H9 (cell line): ENCODE data around the gene TBC1D7. TPM values are rescaled to one million over a fixed set of nuclear protein-coding genes. Genes with fewer than 3 reads are reported as not detected.

Source experiments
- DNase-seq: peaks from one replicate; pipeline ENCODE4 v3.0.0-alpha.2; 2017
- H2AFZ ChIP-seq: one replicate; pipeline ENCODE4 v1.6.1; 2013; ENCODE audit warnings: mild to moderate bottlenecking, low read length, control low read depth, moderate library complexity
- H2AK5ac ChIP-seq: 2 replicates; pipeline ENCODE4 v1.6.1; 2013; ENCODE audit warnings: low read length, control low read depth, mixed read lengths; ENCODE audit not compliant: insufficient read length
- H2BK120ac ChIP-seq: one replicate; pipeline ENCODE4 v1.6.1; 2013; ENCODE audit warnings: low read depth, mild to moderate bottlenecking, low read length, control low read depth, inconsistent platforms; ENCODE audit not compliant: poor library complexity, severe bottlenecking
- H2BK12ac ChIP-seq: 2 replicates; pipeline ENCODE4 v1.6.1; 2013; ENCODE audit warnings: low read length, control low read depth, mixed read lengths, low read depth; ENCODE audit not compliant: insufficient read length
- H2BK15ac ChIP-seq: 2 replicates; pipeline ENCODE4 v1.6.1; 2013; ENCODE audit warnings: low read depth, low read length, control low read depth
- H2BK20ac ChIP-seq: one replicate; pipeline ENCODE4 v1.6.1; 2013; ENCODE audit warnings: low read depth, mild to moderate bottlenecking, low read length, control low read depth, inconsistent platforms; ENCODE audit not compliant: poor library complexity, severe bottlenecking
- H2BK5ac ChIP-seq: 2 replicates; pipeline ENCODE4 v1.6.1; 2013; ENCODE audit warnings: low read length, control low read depth, mixed read lengths; ENCODE audit not compliant: insufficient read length
- H3K14ac ChIP-seq: 2 replicates; pipeline ENCODE4 v1.6.1; 2013; ENCODE audit warnings: low read length, control low read depth; ENCODE audit not compliant: insufficient read depth
- H3K18ac ChIP-seq: 2 replicates; pipeline ENCODE4 v1.6.1; 2013; ENCODE audit warnings: low read depth, mild to moderate bottlenecking, mixed read lengths, low read length, control low read depth; ENCODE audit not compliant: insufficient read length
- H3K23ac ChIP-seq: 2 replicates; pipeline ENCODE4 v1.6.1; 2013; ENCODE audit warnings: low read length, control low read depth, mixed read lengths, low read depth; ENCODE audit not compliant: insufficient read length
- H3K23me2 ChIP-seq: 2 replicates; pipeline ENCODE4 v1.6.1; 2013; ENCODE audit warnings: low read depth, mild to moderate bottlenecking, mixed read lengths, low read length, control low read depth; ENCODE audit not compliant: insufficient read length, poor library complexity, severe bottlenecking
- H3K27ac ChIP-seq: 2 replicates; pipeline ENCODE4 v1.5.1; 2013; ENCODE audit warnings: low read length, control low read depth, mixed read lengths, low read depth; ENCODE audit not compliant: insufficient read length
- H3K27me3 ChIP-seq: 2 replicates; pipeline ENCODE4 v1.6.1; 2013; ENCODE audit warnings: low read length, control low read depth, inconsistent platforms; ENCODE audit not compliant: insufficient read depth
- H3K4ac ChIP-seq: 2 replicates; pipeline ENCODE4 v1.6.1; 2013; ENCODE audit warnings: low read depth, mild to moderate bottlenecking, control low read depth, inconsistent platforms, low read length, moderate library complexity
- H3K4me1 ChIP-seq: 2 replicates; pipeline ENCODE4 v1.6.1; 2013; ENCODE audit warnings: low read length, control low read depth, inconsistent platforms; ENCODE audit not compliant: insufficient read depth
- H3K4me2 ChIP-seq: 2 replicates; pipeline ENCODE4 v1.6.1; 2013; ENCODE audit warnings: low read length, control low read depth, mixed read lengths; ENCODE audit not compliant: insufficient read length, insufficient read depth
- H3K56ac ChIP-seq: 2 replicates; pipeline ENCODE4 v1.6.1; 2013; ENCODE audit warnings: low read depth, mild to moderate bottlenecking, mixed read lengths, low read length, control low read depth; ENCODE audit not compliant: insufficient read length
- H3K79me1 ChIP-seq: 2 replicates; pipeline ENCODE4 v1.6.1; 2013; ENCODE audit warnings: low read depth, mild to moderate bottlenecking, moderate library complexity, low read length, control low read depth, inconsistent platforms; ENCODE audit not compliant: insufficient read depth, poor library complexity, severe bottlenecking
- H3K79me2 ChIP-seq: 2 replicates; pipeline ENCODE4 v1.6.1; 2013; ENCODE audit warnings: low read length, control low read depth, inconsistent platforms; ENCODE audit not compliant: insufficient read depth
- H3K9ac ChIP-seq: 2 replicates; pipeline ENCODE4 v1.6.1; 2013; ENCODE audit warnings: low read length, control low read depth, mixed read lengths; ENCODE audit not compliant: insufficient read length; ENCODE audit errors: extremely low read depth
- H3K9me3 ChIP-seq: one replicate; pipeline ENCODE4 v1.6.1; 2013; ENCODE audit warnings: low read depth, low read length, inconsistent platforms; ENCODE audit not compliant: control insufficient read depth
- H3T11ph ChIP-seq: one replicate; pipeline ENCODE4 v1.6.1; 2013; ENCODE audit warnings: mild to moderate bottlenecking, low read length, control low read depth, inconsistent platforms
- H4K20me1 ChIP-seq: one replicate; pipeline ENCODE4 v1.6.1; 2013; ENCODE audit not compliant: control insufficient read depth, insufficient read length, insufficient read depth
- H4K5ac ChIP-seq: 2 replicates; pipeline ENCODE4 v1.6.1; 2013; ENCODE audit warnings: low read depth, mild to moderate bottlenecking, mixed read lengths, low read length, control low read depth; ENCODE audit not compliant: insufficient read length
- H4K8ac ChIP-seq: replicated peaks from 2 replicates; pipeline ENCODE4 v1.6.1; 2013; ENCODE audit warnings: low read length, control low read depth, mixed read lengths, low read depth; ENCODE audit not compliant: insufficient read length
- H4K91ac ChIP-seq: 2 replicates; pipeline ENCODE4 v1.6.1; 2013; ENCODE audit warnings: low read depth, mild to moderate bottlenecking, moderate library complexity, mixed read lengths, low read length, control low read depth; ENCODE audit not compliant: insufficient read length
- H3K27ac Mint-ChIP-seq, 3 experiments: 2 replicates in 2 of 3; 3 replicates in 1 of 3; pipeline ENCODE4 v1.8.0; 2020 to 2021; ENCODE audit warnings: mixed read lengths in 3 of 3, mild to moderate bottlenecking in 1 of 3, moderate library complexity in 1 of 3
- H3K27me3 Mint-ChIP-seq: 2 replicates; pipeline ENCODE4 v1.8.0; 2021; ENCODE audit warnings: low read depth, mild to moderate bottlenecking, moderate library complexity, mixed read lengths
- H3K36me3 Mint-ChIP-seq, 3 experiments: 2 replicates in 2 of 3; 3 replicates in 1 of 3; pipeline ENCODE4 v1.8.0; 2020 to 2021; ENCODE audit warnings: low read depth in 3 of 3, mixed read lengths in 3 of 3; ENCODE audit not compliant: insufficient read depth in 1 of 3
- H3K4me1 Mint-ChIP-seq, 2 experiments: 2 replicates each; pipeline ENCODE4 v1.8.0; 2020; ENCODE audit warnings: mixed read lengths in 2 of 2
- H3K4me3 Mint-ChIP-seq, 2 experiments: 2 replicates in 1 of 2; 3 replicates in 1 of 2; pipeline ENCODE4 v1.8.0; 2020 to 2021; ENCODE audit warnings: mild to moderate bottlenecking in 2 of 2, mixed read lengths in 2 of 2, moderate library complexity in 1 of 2
- H3K9me3 Mint-ChIP-seq, 2 experiments: 2 replicates in 1 of 2; 3 replicates in 1 of 2; pipeline ENCODE4 v1.8.0; 2020; ENCODE audit warnings: mild to moderate bottlenecking in 2 of 2, mixed read lengths in 2 of 2, moderate library complexity in 1 of 2
- WGBS: extraction: QIAGEN DNeasy Blood & Tissue Kit; methylation state at CpG from one replicate; pipeline ENCODE4 v1.1.7; 2013; ENCODE audit warnings: missing lambda C conversion rate, low lambda C conversion rate, mixed read lengths; ENCODE audit not compliant: insufficient read length; ENCODE audit errors: extremely low coverage; 5-methylcytosine and 5-hydroxymethylcytosine counted together
- total RNA-seq: library from RNA; stranded (reverse); gene quantifications from 2 replicates; pipeline ENCODE4 v1.2.1, GENCODE V29; 2021
- TF ChIP-seq, protein P1 (sequence below): fragments of 200-600 bp; sonication (generic); conservative IDR thresholded peaks from 3 replicates; pipeline ENCODE4 v1.8.0; 2021; ENCODE audit warnings: antibody characterized with exemption, mild to moderate bottlenecking

TBC1D7 gene
- total RNA-seq, 1 experiment from 2014 or later, result 33.9 TPM

DNA sequence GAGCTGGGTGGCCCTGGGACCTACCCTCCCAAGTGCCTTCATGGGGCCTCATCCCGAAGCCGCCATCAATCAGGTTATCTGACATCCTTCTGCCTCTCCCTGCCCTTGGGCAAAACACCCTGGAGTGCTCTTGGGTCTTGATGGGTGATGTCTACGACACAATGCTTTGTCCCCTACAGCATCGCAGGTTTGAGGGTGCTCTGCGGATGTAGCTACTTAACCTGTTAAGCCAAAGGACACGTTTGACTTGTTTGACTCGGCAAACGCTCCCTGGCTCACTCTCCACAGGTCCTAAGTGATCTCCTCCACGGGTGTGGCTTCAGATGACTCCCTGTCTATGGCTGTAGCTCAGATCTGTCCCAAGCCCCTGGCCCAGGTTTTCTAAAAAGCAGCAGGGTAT is 35.6 kb downstream of the TBC1D7 start:
- H3T11ph ChIP-seq, result no peak overlapping the region
- no peaks in the 10 kb centered on the region for H3K79me1 ChIP-seq
- TF ChIP-seq, protein P1, sequence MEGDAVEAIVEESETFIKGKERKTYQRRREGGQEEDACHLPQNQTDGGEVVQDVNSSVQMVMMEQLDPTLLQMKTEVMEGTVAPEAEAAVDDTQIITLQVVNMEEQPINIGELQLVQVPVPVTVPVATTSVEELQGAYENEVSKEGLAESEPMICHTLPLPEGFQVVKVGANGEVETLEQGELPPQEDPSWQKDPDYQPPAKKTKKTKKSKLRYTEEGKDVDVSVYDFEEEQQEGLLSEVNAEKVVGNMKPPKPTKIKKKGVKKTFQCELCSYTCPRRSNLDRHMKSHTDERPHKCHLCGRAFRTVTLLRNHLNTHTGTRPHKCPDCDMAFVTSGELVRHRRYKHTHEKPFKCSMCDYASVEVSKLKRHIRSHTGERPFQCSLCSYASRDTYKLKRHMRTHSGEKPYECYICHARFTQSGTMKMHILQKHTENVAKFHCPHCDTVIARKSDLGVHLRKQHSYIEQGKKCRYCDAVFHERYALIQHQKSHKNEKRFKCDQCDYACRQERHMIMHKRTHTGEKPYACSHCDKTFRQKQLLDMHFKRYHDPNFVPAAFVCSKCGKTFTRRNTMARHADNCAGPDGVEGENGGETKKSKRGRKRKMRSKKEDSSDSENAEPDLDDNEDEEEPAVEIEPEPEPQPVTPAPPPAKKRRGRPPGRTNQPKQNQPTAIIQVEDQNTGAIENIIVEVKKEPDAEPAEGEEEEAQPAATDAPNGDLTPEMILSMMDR, result no peak
- H4K20me1 ChIP-seq, result no peaks in the 10 kb centered on the region
- WGBS, result no CpG with 5 or more reads among the region's 9 CpGs
- H3K14ac ChIP-seq, result no peak overlapping the region
- H3K36me3 Mint-ChIP-seq, result peaks cover 42 to 72% (median 70%) of the 10 kb centered on the region in 3 experiments; a peak in 6 of 7 replicates
- peaks cover 4 to 12% of the 10 kb centered on the region in 2 experiments; a peak in 3 of 5 replicates for H3K9me3 Mint-ChIP-seq
- no peak overlapping the region for H2BK5ac ChIP-seq
- no peak overlapping the region for H4K91ac ChIP-seq
- H3K27me3 ChIP-seq, result no peaks in the 10 kb centered on the region
- no peak overlapping the region for H4K8ac ChIP-seq
- H3K79me2 ChIP-seq, result no peaks in the 10 kb centered on the region
- H2BK12ac ChIP-seq, result no peak overlapping the region
- no peak overlapping the region for H2AFZ ChIP-seq
- H3K4me2 ChIP-seq, result no peak overlapping the region
- peak overlapping the region in 1 of 3 experiments; percentile 86; a peak in 3 of 7 replicates for H3K27ac Mint-ChIP-seq
- H3K23me2 ChIP-seq, result no peaks in the 10 kb centered on the region
- no peak overlapping the region for H4K5ac ChIP-seq
- peaks cover under 1% of the 10 kb centered on the region for H3K9me3 ChIP-seq
- H3K9ac ChIP-seq, result no peak overlapping the region
- H2AK5ac ChIP-seq, result no peak overlapping the region
- no peaks in the 10 kb centered on the region for H3K27me3 Mint-ChIP-seq
- H3K4me1 Mint-ChIP-seq, result peaks cover 0 to 3% of the 10 kb centered on the region in 2 experiments; a peak in 1 of 4 replicates
- H2BK20ac ChIP-seq, result no peak overlapping the region
- H2BK15ac ChIP-seq, result no peak overlapping the region
- no peak overlapping the region for H3K56ac ChIP-seq
- H3K18ac ChIP-seq, result no peak overlapping the region
- no peaks in the 10 kb centered on the region for H3K4me1 ChIP-seq
- H3K4me3 Mint-ChIP-seq, result no peak overlapping the region
- H2BK120ac ChIP-seq, result no peak overlapping the region
- no peak overlapping the region for H3K23ac ChIP-seq
- no peak overlapping the region for H3K4ac ChIP-seq
- peak; percentile 17 for DNase-seq
- H3K27ac ChIP-seq, result no peak overlapping the region
